RPMI8226 (cell line): Measurements from ENCODE around the gene CPAMD8.
A peak's percentile ranks its signal among the peaks of the same experiment; 100 is the strongest.
"Not testable (repeated sequence)": the region's sequence is repeated elsewhere in the genome, so short reads cannot be mapped to it uniquely, and the experiment has no call there.

ENCODE experiments used
- DNase-seq: peaks from one replicate; pipeline ENCODE4 v3.0.0-alpha.2; 2015

Gene CPAMD8

GRCh38 chr19:16998635-16999194 is 27.9 kb downstream of the CPAMD8 start:
- DNase-seq: no peak

- not testable (repeated sequence) for DNase-seq
Measured at GRCh38 chr19:16996838-16997490, 29.6 kb downstream of the CPAMD8 start.

- no peak for DNase-seq
Measured at GRCh38 chr19:16988661-16989060, 37.9 kb downstream of the CPAMD8 start.

GRCh38 chr19:16985403-16985802 is 41.2 kb downstream of the CPAMD8 start:
- DNase-seq: no peak

- not testable (repeated sequence) for DNase-seq
Measured at GRCh38 chr19:16982586-16982985, 44.0 kb downstream of the CPAMD8 start.

GRCh38 chr19:16978839-16979802 is 47.5 kb downstream of the CPAMD8 start:
- DNase-seq: no peak

GRCh38 chr19:16978156-16978555 is 48.5 kb downstream of the CPAMD8 start:
- DNase-seq: no peak

- no peak for DNase-seq
Measured at GRCh38 chr19:16977306-16977705, 49.3 kb downstream of the CPAMD8 start.

- DNase-seq: no peak
Measured at GRCh38 chr19:16976446-16976845, 50.2 kb downstream of the CPAMD8 start.

- no peak for DNase-seq
Measured at GRCh38 chr19:16970821-16971220, 55.8 kb downstream of the CPAMD8 start.

- peak; percentile 23 for DNase-seq
Measured at GRCh38 chr19:16969135-16969534, 57.5 kb downstream of the CPAMD8 start.

- peak; percentile 75 for DNase-seq
Measured at GRCh38 chr19:16960996-16961822, 65.4 kb downstream of the CPAMD8 start.

GRCh38 chr19:16958277-16958676 is 68.3 kb downstream of the CPAMD8 start:
- not testable (repeated sequence) for DNase-seq

- no peak for DNase-seq
Measured at GRCh38 chr19:16957855-16958254, 68.8 kb downstream of the CPAMD8 start.

- DNase-seq: no peak
Measured at GRCh38 chr19:16957151-16957701, 69.4 kb downstream of the CPAMD8 start.

GRCh38 chr19:16955161-16955560 is 71.4 kb downstream of the CPAMD8 start:
- no peak for DNase-seq

- DNase-seq: no peak
Measured at GRCh38 chr19:16952046-16952445, 74.6 kb downstream of the CPAMD8 start.

- DNase-seq: no peak
Measured at GRCh38 chr19:16951529-16951928, 75.1 kb downstream of the CPAMD8 start.

GRCh38 chr19:16949496-16950023 is 77.0 kb downstream of the CPAMD8 start:
- DNase-seq: peak; percentile 20

- DNase-seq: no peak
Measured at GRCh38 chr19:16946951-16947940, 79.4 kb downstream of the CPAMD8 start.
